H1 (cell line): ENCODE measurements around the gene MAPK8IP3.

Experiments used
- EP300 ChIP-seq, 2 experiments: IDR thresholded peaks; 1 replicate in 1 of 2; 2 replicates in 1 of 2; pipeline ENCODE4 v1.6.1; 2011 to 2012; ENCODE audit warnings: low read depth in 2 of 2, low read length in 2 of 2, mild to moderate bottlenecking in 2 of 2, borderline replicate concordance in 1 of 2, inconsistent platforms in 1 of 2, moderate library complexity in 1 of 2
- EZH2 ChIP-seq: fragments of 200-600 bp; sonication (generic); IDR thresholded peaks from 2 replicates; pipeline ENCODE4 v1.7.1; 2012; ENCODE audit warnings: low read depth, mild to moderate bottlenecking, moderate library complexity, low read length, inconsistent platforms; ENCODE audit not compliant: severe bottlenecking
- POLR2A ChIP-seq, 2 experiments: IDR thresholded peaks; 1 replicate in 1 of 2; 2 replicates in 1 of 2; pipeline ENCODE4 v1.6.1; 2011; ENCODE audit warnings: low read depth in 2 of 2, low read length in 2 of 2, mild to moderate bottlenecking in 2 of 2; ENCODE audit errors: control extremely low read depth in 1 of 2
- RXRA ChIP-seq: IDR thresholded peaks from 2 replicates; pipeline ENCODE4 v1.6.1; 2011; ENCODE audit warnings: low read depth, mild to moderate bottlenecking, low read length, moderate library complexity; ENCODE audit not compliant: insufficient read depth
- SIN3A ChIP-seq, 2 experiments: IDR thresholded peaks in 1 of 2; conservative IDR thresholded peaks in 1 of 2; 2 replicates each; pipeline ENCODE4 v1.6.1; 2011 to 2012; ENCODE audit warnings: low read length in 2 of 2, improper control_type of control experiment in 1 of 2, low read depth in 1 of 2, mild to moderate bottlenecking in 1 of 2
- TAF1 ChIP-seq: IDR thresholded peaks from 2 replicates; pipeline ENCODE4 v1.6.1; 2011; ENCODE audit warnings: mild to moderate bottlenecking, low read depth, low read length
- ZNF274 ChIP-seq: IDR thresholded peaks from 2 replicates; pipeline ENCODE4 v1.7.0; 2012; ENCODE audit warnings: low read length, borderline replicate concordance; ENCODE audit errors: extremely low read depth
- TF ChIP-seq, protein P1 (sequence below), 3 experiments: IDR thresholded peaks; 1 replicate in 2 of 3; 2 replicates in 1 of 3; pipeline versions ENCODE4 v1.5.1 to v1.6.1; 2011; ENCODE audit warnings: low read length in 3 of 3, mild to moderate bottlenecking in 3 of 3, inconsistent platforms in 2 of 3, low read depth in 1 of 3, moderate library complexity in 1 of 3; ENCODE audit not compliant: insufficient read depth in 1 of 3; ENCODE audit errors: control extremely low read depth in 1 of 3

DNA sequence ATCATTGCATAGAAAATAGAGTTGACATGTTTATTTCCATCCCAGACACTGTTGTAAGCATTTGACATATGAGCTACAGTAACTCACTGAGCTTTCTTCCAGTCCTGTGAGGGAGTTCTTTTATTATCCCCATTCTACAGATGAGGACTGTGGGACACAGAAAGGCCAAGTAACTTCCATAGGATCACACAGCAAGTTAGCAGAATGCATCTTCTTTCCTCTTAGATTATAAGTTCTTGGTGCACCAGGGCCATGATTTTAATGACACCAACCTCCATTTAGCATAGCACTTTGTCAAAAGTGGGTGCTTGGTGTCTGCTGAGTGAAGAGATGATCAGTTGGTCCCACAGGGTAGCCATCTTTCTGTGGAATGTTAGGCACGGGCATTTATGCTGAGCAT, 15.2 kb upstream of the MAPK8IP3 start:
- TF ChIP-seq POLR2A (IDR thresholded peaks at IDR 0.05; ENCODE audit: control extremely low read depth in 1 of 2, low read depth in 2 of 2, low read length in 2 of 2) (no peak), EP300 (IDR thresholded peaks at IDR 0.05; ENCODE audit: borderline replicate concordance in 1 of 2, low read depth in 2 of 2, low read length in 2 of 2) (no peak), SIN3A (conservative IDR thresholded peaks at IDR 0.05 in 1 of 2, IDR thresholded peaks at IDR 0.05 in 1 of 2; ENCODE audit: low read depth in 1 of 2, low read length in 2 of 2) (no peak), TAF1 (no peak), RXRA (no peak), EZH2 (no peak), ZNF274 (no peak)
- TF ChIP-seq, protein P1, sequence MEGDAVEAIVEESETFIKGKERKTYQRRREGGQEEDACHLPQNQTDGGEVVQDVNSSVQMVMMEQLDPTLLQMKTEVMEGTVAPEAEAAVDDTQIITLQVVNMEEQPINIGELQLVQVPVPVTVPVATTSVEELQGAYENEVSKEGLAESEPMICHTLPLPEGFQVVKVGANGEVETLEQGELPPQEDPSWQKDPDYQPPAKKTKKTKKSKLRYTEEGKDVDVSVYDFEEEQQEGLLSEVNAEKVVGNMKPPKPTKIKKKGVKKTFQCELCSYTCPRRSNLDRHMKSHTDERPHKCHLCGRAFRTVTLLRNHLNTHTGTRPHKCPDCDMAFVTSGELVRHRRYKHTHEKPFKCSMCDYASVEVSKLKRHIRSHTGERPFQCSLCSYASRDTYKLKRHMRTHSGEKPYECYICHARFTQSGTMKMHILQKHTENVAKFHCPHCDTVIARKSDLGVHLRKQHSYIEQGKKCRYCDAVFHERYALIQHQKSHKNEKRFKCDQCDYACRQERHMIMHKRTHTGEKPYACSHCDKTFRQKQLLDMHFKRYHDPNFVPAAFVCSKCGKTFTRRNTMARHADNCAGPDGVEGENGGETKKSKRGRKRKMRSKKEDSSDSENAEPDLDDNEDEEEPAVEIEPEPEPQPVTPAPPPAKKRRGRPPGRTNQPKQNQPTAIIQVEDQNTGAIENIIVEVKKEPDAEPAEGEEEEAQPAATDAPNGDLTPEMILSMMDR (IDR thresholded peaks at IDR 0.05; ENCODE audit: control extremely low read depth in 1 of 3, insufficient read depth in 1 of 3, low read depth in 1 of 3, low read length in 3 of 3): no peak
